ENCODE measurements around the gene EEF1E1. TPM values are rescaled to one million over a fixed set of nuclear protein-coding genes. Genes with fewer than 3 reads are reported as not detected.
A peak's percentile ranks its signal among the peaks of the same experiment; 100 is the strongest.

EEF1E1 gene
- total RNA-seq, 1 donor from 2014 or later = 22.8 TPM

- intact Hi-C loops (cut with DNase I) = no loop called here
- no peak for TF ChIP-seq CTCF (IDR thresholded peaks at IDR 0.05)
- no peak for DNase-seq
- ATAC-seq = no peak
- Histone ChIP-seq H3K27me3 (no peaks in the 10 kb centered on the region), H3K36me3 (peaks cover 9% of the 10 kb centered on the region), H3K27ac (no peak overlapping the region), H3K9me3 (no peaks in the 10 kb centered on the region), H3K4me3 (no peak overlapping the region), H3K4me1 (peaks cover 29% of the 10 kb centered on the region)
Measured at GRCh38 chr6:8082572-8082953, 19.8 kb downstream of the EEF1E1 start.

GRCh38 chr6:8080362-8081151 is 21.8 kb downstream of the EEF1E1 start:
- no peak overlapping the region for H3K4me3 ChIP-seq
- no peak for TF ChIP-seq CTCF (IDR thresholded peaks at IDR 0.05)
- no peaks in the 10 kb centered on the region for H3K9me3 ChIP-seq
- intact Hi-C loops (cut with DNase I) = no loop called here
- no peaks in the 10 kb centered on the region for H3K27me3 ChIP-seq
- DNase-seq = no peak
- no peak overlapping the region for H3K27ac ChIP-seq
- H3K4me1 ChIP-seq = peaks cover 29% of the 10 kb centered on the region
- H3K36me3 ChIP-seq = no peaks in the 10 kb centered on the region
- peak; percentile 81 for ATAC-seq

GRCh38 chr6:8079126-8079525 is 23.2 kb downstream of the EEF1E1 start:
- TF ChIP-seq CTCF (IDR thresholded peaks at IDR 0.05) = no peak
- DNase-seq (no peak), ATAC-seq (no peak)
- no peaks in the 10 kb centered on the region for H3K36me3 ChIP-seq
- no peaks in the 10 kb centered on the region for H3K27me3 ChIP-seq
- no peak overlapping the region for H3K4me3 ChIP-seq
- H3K27ac ChIP-seq = no peak overlapping the region
- H3K4me1 ChIP-seq = peaks cover 24% of the 10 kb centered on the region
- intact Hi-C loops (cut with DNase I) = no loop called here
- no peaks in the 10 kb centered on the region for H3K9me3 ChIP-seq

- H3K36me3 ChIP-seq = no peaks in the 10 kb centered on the region
- no peak for TF ChIP-seq CTCF (IDR thresholded peaks at IDR 0.05)
- ATAC-seq (no peak), DNase-seq (no peak)
- no peak overlapping the region for H3K27ac ChIP-seq
- no peaks in the 10 kb centered on the region for H3K9me3 ChIP-seq
- intact Hi-C loops (cut with DNase I) = no loop called here
- no peaks in the 10 kb centered on the region for H3K27me3 ChIP-seq
- H3K4me1 ChIP-seq = peaks cover 16% of the 10 kb centered on the region
- H3K4me3 ChIP-seq = no peak overlapping the region
Measured at GRCh38 chr6:8077991-8078390, 24.4 kb downstream of the EEF1E1 start.

- no peak for ATAC-seq
- Histone ChIP-seq H3K4me3 (no peak overlapping the region), H3K27ac (no peak overlapping the region), H3K36me3 (no peaks in the 10 kb centered on the region), H3K27me3 (no peaks in the 10 kb centered on the region), H3K4me1 (peaks cover 4% of the 10 kb centered on the region), H3K9me3 (no peaks in the 10 kb centered on the region)
- no peak for TF ChIP-seq CTCF (IDR thresholded peaks at IDR 0.05)
- intact Hi-C loops (cut with DNase I) = no loop called here
- DNase-seq = no peak
Measured at GRCh38 chr6:8075704-8076103, 26.6 kb downstream of the EEF1E1 start.
